Measurements from ENCODE around the gene NAA16. TPM values are rescaled to one million over a fixed set of nuclear protein-coding genes. Genes with fewer than 3 reads are reported as not detected.

NAA16 gene
- total and polyA plus RNA-seq, 2 of the 4 experiments (the other 2 are of a cell fraction), result 6.6 to 8.8 TPM

GRCh38 chr13:41332829-41333228 is 21.8 kb downstream of the NAA16 start:
- Histone ChIP-seq H2AK5ac (ENCODE audit: low read depth, low read length) (no peak overlapping the region), H3K23ac (ENCODE audit: low read depth, low read length) (no peak overlapping the region), H3K79me1 (ENCODE audit: low read depth in 1 of 2, low read length in 2 of 2) (peaks cover 12 to 17% of the 10 kb centered on the region in 2 experiments), H4K91ac (ENCODE audit: insufficient read depth, low read depth, low read length) (no peak overlapping the region), H2AFZ (replicated peaks; ENCODE audit: low read length, poor library complexity) (no peak overlapping the region), H3K9ac (ENCODE audit: low read depth, low read length) (no peak overlapping the region), H2BK15ac (ENCODE audit: low read depth, low read length) (no peak overlapping the region), H3K9me3 (ENCODE audit: control insufficient read depth, insufficient read depth, low read length) (no peaks in the 10 kb centered on the region), H3K4me3 (ENCODE audit: insufficient read depth, low read depth, low read length) (no peak overlapping the region), H2BK5ac (ENCODE audit: low read depth, low read length, poor library complexity, severe bottlenecking) (no peak overlapping the region), H3K4me1 (ENCODE audit: control insufficient read depth, insufficient read depth, low read length) (no peaks in the 10 kb centered on the region), H3K4ac (ENCODE audit: low read depth, low read length) (no peak overlapping the region), H4K5ac (ENCODE audit: low read depth, low read length) (no peak overlapping the region), H3K27me3 (ENCODE audit: control insufficient read depth, insufficient read depth, low read length) (no peaks in the 10 kb centered on the region), H3K9me1 (ENCODE audit: insufficient read depth, low read length) (no peaks in the 10 kb centered on the region), H2BK20ac (ENCODE audit: low read depth, low read length) (no peak overlapping the region), H3K4me2 (ENCODE audit: low read depth, low read length) (no peak overlapping the region), H2AK9ac (replicated peaks; ENCODE audit: low read depth, low read length, poor library complexity) (no peak overlapping the region), H4K8ac (ENCODE audit: low read depth in 2 of 2, low read length in 2 of 2) (no peak overlapping the region), H3K14ac (replicated peaks; ENCODE audit: low read depth, low read length) (no peak overlapping the region), H3K27ac (ENCODE audit: insufficient read depth, low read length) (no peak overlapping the region), H2BK120ac (ENCODE audit: low read depth, low read length) (no peak overlapping the region), H3K36me3 (ENCODE audit: control insufficient read depth, insufficient read depth, low read length) (peaks cover 3% of the 10 kb centered on the region; the same call in 1 of the 2 replicates), H3K56ac (ENCODE audit: extremely low read depth, insufficient read depth, low read length) (no peak overlapping the region), H4K20me1 (ENCODE audit: insufficient read depth, low read length) (no peaks in the 10 kb centered on the region), H3K18ac (ENCODE audit: low read depth, low read length) (no peak overlapping the region)
- ATAC-seq (ENCODE audit: low read depth), result no peak
- TF ChIP-seq, protein P1, sequence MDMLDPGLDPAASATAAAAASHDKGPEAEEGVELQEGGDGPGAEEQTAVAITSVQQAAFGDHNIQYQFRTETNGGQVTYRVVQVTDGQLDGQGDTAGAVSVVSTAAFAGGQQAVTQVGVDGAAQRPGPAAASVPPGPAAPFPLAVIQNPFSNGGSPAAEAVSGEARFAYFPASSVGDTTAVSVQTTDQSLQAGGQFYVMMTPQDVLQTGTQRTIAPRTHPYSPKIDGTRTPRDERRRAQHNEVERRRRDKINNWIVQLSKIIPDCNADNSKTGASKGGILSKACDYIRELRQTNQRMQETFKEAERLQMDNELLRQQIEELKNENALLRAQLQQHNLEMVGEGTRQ (IDR thresholded peaks at IDR 0.05; ENCODE audit: low read depth, low read length), result no peak
- TF ChIP-seq POLR2A (IDR thresholded peaks at IDR 0.05; ENCODE audit: low read depth, low read length) (no peak), BHLHE40 (IDR thresholded peaks at IDR 0.05; ENCODE audit: low read depth, low read length) (no peak), MXI1 (IDR thresholded peaks at IDR 0.05; ENCODE audit: borderline replicate concordance, low read depth, low read length) (no peak), RFX5 (IDR thresholded peaks at IDR 0.05; ENCODE audit: low read depth, low read length) (no peak), SMC3 (IDR thresholded peaks at IDR 0.05; ENCODE audit: low read depth, low read length) (no peak), CHD1 (IDR thresholded peaks at IDR 0.05; ENCODE audit: low read depth, low read length) (no peak)
- ChIA-PET POLR2A (ENCODE audit: unreplicated experiment) (no interaction called here), CTCF (interaction anchor here (0.9 to 1.1 kb wide), 2 partner anchors 20 to 317 kb away, joined by 3 read pairs; no protein-coding TSS in a partner anchor)
- no CpG with 5 or more reads among the region's 1 CpG for WGBS, 2 experiments (ENCODE audit: extremely low coverage in 2 of 2, insufficient read length in 1 of 2)
- dilution Hi-C loops (cut with HindIII; ENCODE audit: low sequenced_read_pairs, unreplicated experiment), result no loop called here
- no TSS peak for BruUV-seq (replicated peaks)
- intact Hi-C loops (cut with micrococcal nuclease), result loop anchor here (5.0 kb wide), 1 partner anchor 261 kb away; no protein-coding TSS in a partner anchor
- in situ Hi-C loops (cut with MboI; ENCODE audit: low sequenced_read_pairs), result no loop called here
- DNase-seq, result no peak

Data from IMR-90 (cell line).